ENCODE data around the gene PTCH1. TPM values are rescaled to one million over a fixed set of nuclear protein-coding genes. Genes with fewer than 3 reads are reported as not detected.

The PTCH1 gene
- total and polyA plus RNA-seq, 2 donors (not counting 1 experiment from before 2014, with no cell fraction given) = 3.5 to 13.8 TPM

DNA sequence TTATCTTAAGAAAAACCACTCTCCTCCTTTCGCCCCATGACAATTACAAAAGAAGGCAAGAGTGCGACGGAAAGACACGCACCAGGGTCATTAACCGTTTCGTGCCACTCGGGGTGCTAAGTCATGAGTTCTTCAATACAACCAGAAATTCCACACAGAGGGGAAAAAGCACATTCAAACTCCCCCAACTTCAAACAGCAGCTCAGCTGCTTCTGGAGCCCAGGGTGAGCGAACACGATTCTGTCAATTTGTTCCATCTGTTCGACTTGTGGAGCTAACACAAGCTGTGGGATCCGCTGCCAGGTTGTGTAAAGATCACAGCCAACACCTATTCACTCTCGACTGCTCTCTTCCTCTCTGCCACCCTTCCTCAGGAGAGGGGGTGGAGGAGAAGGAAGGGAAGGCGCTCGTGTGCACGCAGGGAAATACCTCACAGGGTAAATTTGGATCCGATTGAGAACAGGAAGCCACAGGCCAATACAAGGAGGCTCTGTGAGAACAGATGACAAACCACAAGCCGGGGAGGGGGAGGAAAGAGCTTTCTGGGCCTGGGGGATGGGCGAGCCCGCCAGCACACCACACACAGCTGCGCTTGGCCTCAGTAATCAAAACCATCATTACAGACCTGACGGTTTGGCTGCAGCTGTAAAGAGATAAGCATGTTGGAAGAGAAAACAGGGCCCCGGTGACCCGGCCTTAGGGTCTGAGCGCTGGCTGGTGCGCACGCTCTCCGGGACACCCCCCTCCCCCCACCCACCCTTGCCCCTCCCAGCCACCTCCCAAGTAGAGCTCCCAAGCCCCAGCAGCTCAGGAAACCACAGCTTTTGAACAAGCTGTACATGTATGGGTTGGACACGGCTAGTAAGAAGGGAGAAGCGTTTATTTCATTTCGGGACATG lies 54.3 kb downstream of the PTCH1 start:
- Histone ChIP-seq H4K20me1 (ENCODE audit: control insufficient read depth, insufficient read depth, low read length, poor library complexity, severe bottlenecking) (no peaks in the 10 kb centered on the region), H3K79me2 (ENCODE audit: control insufficient read depth, insufficient read depth, low read length) (no peaks in the 10 kb centered on the region), H3K27me3 (replicated peaks in 1 of 4; ENCODE audit: control extremely low read depth in 1 of 4, control insufficient read depth in 3 of 4, insufficient read depth in 4 of 4, low read length in 3 of 4) (peaks cover 0 to 20% (median 13%) of the 10 kb centered on the region in 4 experiments), H3K4me3 (ENCODE audit: control extremely low read depth in 1 of 5, extremely low read depth in 1 of 5, insufficient read depth in 1 of 5, low read depth in 2 of 5, low read length in 4 of 5) (peak overlapping the region in 3 of 5 experiments; percentile 3 to 52 (median 23)), H3K9me3 (ENCODE audit: control extremely low read depth in 1 of 3, control insufficient read depth in 2 of 3, insufficient read depth in 1 of 3, low read length in 2 of 3) (no peaks in the 10 kb centered on the region), H2AFZ (ENCODE audit: insufficient read depth, low read depth, low read length, poor library complexity, severe bottlenecking) (no peak overlapping the region), H3K9ac (ENCODE audit: low read length) (peak overlapping the region; percentile 28), H3K36me3 (replicated peaks in 1 of 2; ENCODE audit: control extremely low read depth in 1 of 2, control insufficient read depth in 1 of 2, extremely low read depth in 1 of 2, insufficient read depth in 2 of 2, low read length in 1 of 2) (no peaks in the 10 kb centered on the region), H3K27ac (ENCODE audit: low read length in 2 of 2) (no peak overlapping the region), H3K4me2 (replicated peaks; ENCODE audit: low read depth, low read length, poor library complexity, severe bottlenecking) (peak overlapping the region; percentile 69), H3K4me1 (ENCODE audit: control insufficient read depth in 2 of 2, insufficient read depth in 2 of 2, low read length in 2 of 2) (peaks cover 19 to 24% of the 10 kb centered on the region in 2 donors)
- H3K27ac Mint-ChIP-seq = peak overlapping the region; percentile 18
- no peak for TF ChIP-seq EZH2 (IDR thresholded peaks at IDR 0.05; ENCODE audit: borderline replicate concordance, insufficient read depth, low read depth, low read length, poor library complexity, severe bottlenecking)
- TF ChIP-seq, protein P1, sequence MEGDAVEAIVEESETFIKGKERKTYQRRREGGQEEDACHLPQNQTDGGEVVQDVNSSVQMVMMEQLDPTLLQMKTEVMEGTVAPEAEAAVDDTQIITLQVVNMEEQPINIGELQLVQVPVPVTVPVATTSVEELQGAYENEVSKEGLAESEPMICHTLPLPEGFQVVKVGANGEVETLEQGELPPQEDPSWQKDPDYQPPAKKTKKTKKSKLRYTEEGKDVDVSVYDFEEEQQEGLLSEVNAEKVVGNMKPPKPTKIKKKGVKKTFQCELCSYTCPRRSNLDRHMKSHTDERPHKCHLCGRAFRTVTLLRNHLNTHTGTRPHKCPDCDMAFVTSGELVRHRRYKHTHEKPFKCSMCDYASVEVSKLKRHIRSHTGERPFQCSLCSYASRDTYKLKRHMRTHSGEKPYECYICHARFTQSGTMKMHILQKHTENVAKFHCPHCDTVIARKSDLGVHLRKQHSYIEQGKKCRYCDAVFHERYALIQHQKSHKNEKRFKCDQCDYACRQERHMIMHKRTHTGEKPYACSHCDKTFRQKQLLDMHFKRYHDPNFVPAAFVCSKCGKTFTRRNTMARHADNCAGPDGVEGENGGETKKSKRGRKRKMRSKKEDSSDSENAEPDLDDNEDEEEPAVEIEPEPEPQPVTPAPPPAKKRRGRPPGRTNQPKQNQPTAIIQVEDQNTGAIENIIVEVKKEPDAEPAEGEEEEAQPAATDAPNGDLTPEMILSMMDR (IDR thresholded peaks at IDR 0.05) = no peak
- intact Hi-C loops (cut with micrococcal nuclease) = loop anchor here (1.0 kb wide), 2 partner anchors 32 to 45 kb away; no protein-coding TSS in a partner anchor
- WGBS (ENCODE audit: insufficient coverage) = 18% methylated on average over 10 of the region's 30 CpGs
- no peaks in the 10 kb centered on the region for H3K9me3 Mint-ChIP-seq (ENCODE audit: insufficient read depth)
- H3K27me3 Mint-ChIP-seq = peaks cover 54% of the 10 kb centered on the region
- peaks cover 26% of the 10 kb centered on the region for H3K4me1 Mint-ChIP-seq
- ChIA-PET CTCF (interaction anchor here (0.7 kb wide), 2 partner anchors 21 to 51 kb away, joined by 3 read pairs; no protein-coding TSS in a partner anchor), POLR2A (interaction anchor here (0.8 to 1.3 kb wide), 2 partner anchors 44 to 47 kb away, joined by 3 to 4 read pairs; no protein-coding TSS in a partner anchor)
- H3K4me3 Mint-ChIP-seq = peak overlapping the region; percentile 82
- DNase-seq = peak; percentile 80
- peak; percentile 97 for ATAC-seq (ENCODE audit: low read depth)

Data from B cell (primary cell).